Mucosa of rectum (tissue), 2 donors: Measurements from ENCODE around the gene TRAPPC3L.

ENCODE experiments used
- H3K27ac ChIP-seq, 2 donors: one replicate each; pipeline ENCODE4 v1.7.0; 2013; ENCODE audit warnings: inconsistent platforms in 2 of 2, low read depth in 2 of 2, low read length in 2 of 2
- H3K27me3 ChIP-seq, 2 donors: one replicate each; pipeline ENCODE4 v1.7.0; 2013; ENCODE audit warnings: low read length in 2 of 2; ENCODE audit not compliant: control insufficient read depth in 2 of 2, insufficient read depth in 2 of 2
- H3K36me3 ChIP-seq, 2 donors: one replicate each; pipeline ENCODE4 v1.7.0; 2013; ENCODE audit warnings: low read length in 2 of 2; ENCODE audit not compliant: control insufficient read depth in 2 of 2, insufficient read depth in 2 of 2
- H3K4me1 ChIP-seq, 2 donors: one replicate each; pipeline ENCODE4 v1.7.0; 2013; ENCODE audit warnings: low read length in 2 of 2, mild to moderate bottlenecking in 1 of 2; ENCODE audit not compliant: control insufficient read depth in 2 of 2, insufficient read depth in 2 of 2
- H3K4me3 ChIP-seq, 2 donors: one replicate each; pipeline ENCODE4 v1.7.0; 2013; ENCODE audit warnings: low read length in 2 of 2
- H3K9ac ChIP-seq, 2 donors: one replicate each; pipeline ENCODE4 v1.7.0; 2013; ENCODE audit warnings: low read length in 2 of 2, low read depth in 1 of 2, mild to moderate bottlenecking in 1 of 2
- H3K9me3 ChIP-seq, 2 donors: one replicate each; pipeline ENCODE4 v1.7.0; 2013; ENCODE audit warnings: low read length in 2 of 2; ENCODE audit not compliant: control insufficient read depth in 2 of 2
- donor health status: healthy.
- donor health status: Normal muscosa, but diverticular disease.

TRAPPC3L gene

DNA sequence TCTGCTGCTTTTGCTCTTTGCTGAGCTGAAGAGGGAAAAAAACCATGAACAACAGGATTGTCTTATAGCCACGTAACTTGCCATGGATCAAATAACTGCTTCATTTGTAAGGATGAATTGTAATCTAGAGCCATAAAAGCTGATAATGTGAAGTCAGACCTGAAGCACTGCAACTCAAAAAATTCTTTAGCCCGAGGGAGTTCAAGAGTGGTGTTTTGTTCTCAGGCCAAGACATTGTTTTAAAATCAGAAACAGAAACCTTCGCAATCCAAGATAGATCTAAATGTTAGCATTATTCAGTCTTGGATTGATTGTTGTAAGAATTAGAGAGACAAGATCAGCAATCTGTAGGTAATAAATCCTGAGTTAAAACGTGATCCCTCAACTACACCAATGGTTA lies at the start of gene TRAPPC3L:
TRAPPC3L (minus strand) TSS at position 34 of the 400 bp plus-strand sequence. CDS start 170 bp downstream, outside the sequence.
- H3K27me3 ChIP-seq, result peaks cover 0 to under 1% of the 10 kb centered on the region in 2 donors
- no peak within 1 kb of the TSS for H3K9ac ChIP-seq
- no peaks in the 10 kb centered on the region for H3K9me3 ChIP-seq
- no peak within 1 kb of the TSS for H3K27ac ChIP-seq
- no peaks in the 10 kb centered on the region for H3K4me1 ChIP-seq
- no peak within 1 kb of the TSS for H3K4me3 ChIP-seq
- H3K36me3 ChIP-seq, result no peaks in the 10 kb centered on the region

DNA sequence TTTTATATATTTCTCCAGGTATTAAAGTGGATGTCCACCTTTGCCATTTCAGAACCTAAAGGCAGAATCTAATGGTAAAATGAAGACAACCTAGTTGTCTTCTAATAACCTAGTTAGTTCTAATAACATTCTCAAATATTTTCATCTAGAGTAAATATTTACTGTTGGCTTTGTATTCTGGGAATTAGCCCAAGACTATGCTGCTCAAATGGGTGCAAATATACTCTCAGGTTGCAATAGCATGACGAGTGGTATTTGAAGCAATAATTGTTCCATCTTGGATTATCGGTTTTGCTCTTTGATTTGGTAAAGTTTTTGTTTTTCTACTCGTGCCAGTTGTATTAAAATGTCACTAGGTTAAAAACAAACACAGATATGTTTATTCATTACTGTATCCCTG lies 49.8 kb upstream of the TRAPPC3L start:
- H3K9ac ChIP-seq, result no peak overlapping the region
- no peak overlapping the region for H3K27ac ChIP-seq
- no peaks in the 10 kb centered on the region for H3K27me3 ChIP-seq
- H3K36me3 ChIP-seq, result peaks cover 27 to 28% of the 10 kb centered on the region in 2 donors
- H3K4me3 ChIP-seq, result no peak overlapping the region
- no peaks in the 10 kb centered on the region for H3K9me3 ChIP-seq
- H3K4me1 ChIP-seq, result no peaks in the 10 kb centered on the region

DNA sequence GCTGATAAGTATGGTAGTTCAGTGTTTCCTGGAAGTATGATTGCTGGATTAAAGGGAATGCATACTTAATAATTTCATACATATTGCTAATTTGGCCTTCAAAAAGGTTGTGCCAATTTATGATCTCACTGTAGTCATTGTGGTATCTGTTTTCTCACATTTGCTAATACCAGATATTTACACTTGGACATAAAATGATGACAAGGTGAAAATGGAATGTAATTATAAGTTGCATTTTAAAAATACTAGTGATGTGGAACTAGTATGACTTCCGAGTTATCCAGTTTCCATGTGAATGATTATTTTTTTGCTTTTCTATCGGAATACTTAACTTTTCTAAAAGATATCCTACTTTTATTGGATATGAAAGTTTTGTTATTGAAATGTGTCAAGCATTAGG lies 41.3 kb upstream of the TRAPPC3L start:
- Histone ChIP-seq H3K27ac (no peak overlapping the region), H3K27me3 (no peaks in the 10 kb centered on the region), H3K4me3 (no peak overlapping the region), H3K36me3 (peaks cover 29 to 30% of the 10 kb centered on the region in 2 donors), H3K9ac (no peak overlapping the region), H3K4me1 (no peaks in the 10 kb centered on the region), H3K9me3 (no peaks in the 10 kb centered on the region)

DNA sequence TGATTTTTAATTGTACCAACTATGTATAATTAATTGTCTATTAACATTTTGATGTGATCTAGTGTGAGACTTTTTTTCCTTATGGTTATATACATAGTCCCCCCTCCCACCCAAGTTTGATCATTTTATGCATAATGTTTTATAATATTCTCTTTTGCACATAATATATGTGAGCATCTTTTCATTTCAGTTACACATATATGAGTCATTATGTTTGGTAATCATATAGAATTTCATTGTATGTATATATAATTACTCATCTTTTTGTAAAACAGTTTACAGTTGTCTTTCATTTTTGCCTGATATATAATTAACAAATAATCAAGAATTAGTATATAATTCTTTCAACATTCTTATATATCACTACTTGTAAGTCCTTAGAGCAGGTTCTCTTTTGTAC lies 40.8 kb upstream of the TRAPPC3L start:
- Histone ChIP-seq H3K36me3 (peaks cover 26 to 28% of the 10 kb centered on the region in 2 donors), H3K4me1 (no peaks in the 10 kb centered on the region), H3K9ac (no peak overlapping the region), H3K27ac (no peak overlapping the region), H3K27me3 (no peaks in the 10 kb centered on the region), H3K9me3 (no peaks in the 10 kb centered on the region), H3K4me3 (no peak overlapping the region)

DNA sequence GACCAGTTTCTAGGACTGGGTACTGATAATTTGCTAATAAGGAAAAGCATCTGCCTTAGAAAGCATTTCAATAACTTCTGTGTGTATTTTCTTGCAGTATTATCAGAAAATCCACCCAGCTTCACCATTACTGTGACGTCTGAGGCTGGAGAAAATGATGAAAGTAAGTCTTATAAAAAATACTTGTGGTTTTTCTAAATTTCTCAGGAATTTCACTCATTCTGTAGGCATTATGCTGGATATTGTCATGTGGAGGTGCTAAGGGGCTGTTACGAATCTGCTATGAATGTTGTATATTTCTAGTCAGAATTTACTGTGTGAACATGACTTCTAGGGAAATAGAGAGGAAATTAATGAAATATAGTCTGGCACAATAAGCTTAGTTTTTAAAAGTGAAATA lies 34.7 kb upstream of the TRAPPC3L start:
- Histone ChIP-seq H3K4me3 (no peak overlapping the region), H3K4me1 (no peaks in the 10 kb centered on the region), H3K36me3 (peaks cover 8 to 18% of the 10 kb centered on the region in 2 donors), H3K9ac (no peak overlapping the region), H3K9me3 (no peaks in the 10 kb centered on the region), H3K27me3 (no peaks in the 10 kb centered on the region), H3K27ac (no peak overlapping the region)

DNA sequence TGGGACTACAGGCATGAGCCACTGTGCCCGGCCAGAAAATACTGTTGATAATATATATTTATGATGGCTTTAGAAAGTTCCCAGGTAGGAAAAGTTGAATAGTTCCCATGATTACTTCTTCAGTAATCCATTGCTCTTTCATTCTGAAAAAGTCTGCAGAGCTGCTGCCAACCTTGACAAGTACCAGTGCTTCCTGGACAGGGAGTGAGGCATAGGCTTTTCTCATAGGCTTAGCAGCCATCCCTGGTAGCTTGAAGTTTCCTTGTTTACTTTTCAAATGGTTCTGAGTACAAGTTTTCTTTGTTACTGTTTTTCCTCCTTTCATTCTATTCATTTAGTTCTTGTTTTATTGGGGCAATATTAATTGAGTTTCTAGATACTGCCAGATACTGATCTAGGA lies 33.7 kb upstream of the TRAPPC3L start:
- no peak overlapping the region for H3K9ac ChIP-seq
- no peak overlapping the region for H3K27ac ChIP-seq
- no peaks in the 10 kb centered on the region for H3K9me3 ChIP-seq
- no peak overlapping the region for H3K4me3 ChIP-seq
- peaks cover 9 to 10% of the 10 kb centered on the region in 2 donors for H3K36me3 ChIP-seq
- no peaks in the 10 kb centered on the region for H3K4me1 ChIP-seq
- H3K27me3 ChIP-seq, result no peaks in the 10 kb centered on the region

DNA sequence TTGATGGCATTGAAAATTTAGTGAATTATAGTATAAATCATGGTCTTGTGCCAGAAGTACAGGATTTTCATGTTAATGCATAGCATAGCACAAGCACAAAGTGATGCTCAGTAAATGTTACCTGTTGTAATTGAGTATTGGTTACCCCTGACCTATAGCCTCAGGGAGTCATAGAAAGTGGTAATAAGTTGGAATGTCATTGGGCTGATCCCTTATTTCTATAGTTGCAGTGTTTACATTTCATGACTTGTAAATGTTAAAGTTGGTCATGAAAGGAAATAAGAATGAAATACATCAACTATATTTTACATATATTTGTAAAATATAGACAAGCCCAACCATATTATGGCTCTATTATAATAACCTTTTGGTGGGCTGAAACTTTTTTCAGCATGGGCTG lies 32.9 kb upstream of the TRAPPC3L start:
- H3K27ac ChIP-seq, result no peak overlapping the region
- H3K36me3 ChIP-seq, result peaks cover 9 to 10% of the 10 kb centered on the region in 2 donors
- H3K4me1 ChIP-seq, result no peaks in the 10 kb centered on the region
- no peaks in the 10 kb centered on the region for H3K27me3 ChIP-seq
- no peak overlapping the region for H3K4me3 ChIP-seq
- no peaks in the 10 kb centered on the region for H3K9me3 ChIP-seq
- H3K9ac ChIP-seq, result no peak overlapping the region

DNA sequence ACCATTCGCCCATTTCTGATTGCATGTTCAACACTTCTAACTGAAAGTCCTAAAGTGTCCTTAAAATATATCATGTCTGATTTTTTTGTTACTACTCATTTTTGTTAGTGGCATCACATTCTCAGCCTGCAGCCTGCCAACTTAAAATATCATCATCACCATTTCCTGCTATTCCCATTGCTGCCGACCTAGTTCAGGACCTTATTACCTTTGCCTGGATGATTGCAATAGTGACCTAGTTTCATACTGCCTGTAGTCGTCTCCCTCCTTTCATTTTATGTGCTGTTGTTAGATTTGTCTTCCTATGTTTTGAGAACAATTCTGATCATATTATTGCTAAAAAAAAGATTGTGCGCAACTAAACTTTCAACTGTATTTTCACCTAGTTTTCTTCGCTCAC lies 32.0 kb upstream of the TRAPPC3L start:
- no peak overlapping the region for H3K27ac ChIP-seq
- peaks cover 9 to 10% of the 10 kb centered on the region in 2 donors for H3K36me3 ChIP-seq

DNA sequence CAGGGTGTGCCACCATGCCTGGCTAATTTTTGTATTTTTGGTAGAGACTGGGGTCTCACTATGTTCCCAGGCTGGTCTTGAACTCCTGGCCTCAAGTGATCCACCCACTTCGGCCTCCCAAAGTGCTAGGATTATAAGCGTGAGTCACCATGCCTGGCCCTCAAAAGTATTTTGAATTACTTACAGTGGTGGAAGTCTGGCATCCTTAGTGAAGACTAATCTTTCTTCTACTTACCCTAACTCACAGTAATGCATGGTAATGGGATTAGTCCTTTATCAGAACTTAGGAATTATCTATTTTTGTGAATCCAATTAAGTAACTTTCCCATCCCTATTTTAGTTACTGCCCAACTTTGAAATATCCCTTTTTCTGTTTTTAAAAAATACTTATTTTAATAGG lies 29.7 kb upstream of the TRAPPC3L start:
- peaks cover 4 to 8% of the 10 kb centered on the region in 2 donors for H3K36me3 ChIP-seq
- H3K9ac ChIP-seq, result no peak overlapping the region
- H3K27me3 ChIP-seq, result no peaks in the 10 kb centered on the region
- peaks cover 0 to 8% of the 10 kb centered on the region in 2 donors for H3K4me1 ChIP-seq
- H3K4me3 ChIP-seq, result no peak overlapping the region
- no peaks in the 10 kb centered on the region for H3K9me3 ChIP-seq
- H3K27ac ChIP-seq, result no peak overlapping the region

More for the DNA sequence above, 32.0 kb upstream of the TRAPPC3L start:
- H3K9ac ChIP-seq, result no peak overlapping the region
- no peaks in the 10 kb centered on the region for H3K27me3 ChIP-seq
- H3K4me3 ChIP-seq, result no peak overlapping the region
- peaks cover 0 to 5% of the 10 kb centered on the region in 2 donors for H3K4me1 ChIP-seq
- no peaks in the 10 kb centered on the region for H3K9me3 ChIP-seq

DNA sequence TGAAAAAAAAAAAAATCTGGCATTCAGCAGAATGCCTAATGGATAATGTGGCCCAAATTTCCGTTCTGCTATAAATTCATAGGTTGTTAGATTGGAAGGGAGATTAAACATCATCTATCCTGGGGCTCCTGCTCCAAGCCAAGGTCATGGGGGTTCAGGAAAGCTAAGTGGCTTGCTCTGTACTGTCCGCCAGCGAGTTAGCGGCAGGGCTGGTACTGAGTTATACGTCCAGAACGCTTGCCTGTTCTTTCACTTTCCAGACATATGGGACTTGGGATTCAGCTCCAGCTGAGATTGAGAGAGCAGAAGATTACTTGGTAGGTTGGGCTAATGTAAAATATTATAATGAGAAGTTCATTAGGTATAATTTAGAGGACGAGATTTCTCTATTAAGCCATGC lies 26.7 kb upstream of the TRAPPC3L start:
- Histone ChIP-seq H3K9ac (peak overlapping the region; percentile 90 to 92), H3K9me3 (no peaks in the 10 kb centered on the region), H3K4me1 (peaks cover 0 to 8% of the 10 kb centered on the region in 2 donors), H3K27ac (peak overlapping the region; percentile 90 to 91), H3K27me3 (no peaks in the 10 kb centered on the region), H3K4me3 (peak overlapping the region; percentile 89 to 96), H3K36me3 (peaks cover 4 to 7% of the 10 kb centered on the region in 2 donors)

DNA sequence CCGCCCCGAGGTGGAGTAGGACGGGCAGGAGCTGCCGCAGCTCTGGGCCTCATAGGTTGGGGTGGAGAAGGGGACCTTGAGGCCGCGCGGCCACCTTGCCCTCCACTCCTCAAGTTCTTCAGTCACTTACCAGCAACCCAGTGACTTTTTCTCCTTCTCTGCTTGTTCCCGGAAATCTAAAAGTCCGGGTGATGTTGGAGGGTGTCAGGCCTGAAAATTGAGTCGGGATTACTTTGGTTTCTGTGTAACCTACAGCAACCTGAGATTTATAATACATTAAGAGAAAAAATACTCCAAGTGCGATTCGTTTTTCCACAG lies 26.2 kb upstream of the TRAPPC3L start:
- Histone ChIP-seq H3K9ac (peak overlapping the region; percentile 90 to 92), H3K9me3 (no peaks in the 10 kb centered on the region), H3K4me3 (peak overlapping the region; percentile 89 to 96), H3K36me3 (peaks cover 4 to 7% of the 10 kb centered on the region in 2 donors), H3K4me1 (peaks cover 0 to 8% of the 10 kb centered on the region in 2 donors), H3K27me3 (no peaks in the 10 kb centered on the region), H3K27ac (peak overlapping the region; percentile 90 to 91)
